GM19463 (cell line): ENCODE data around the gene KIF3C.

Experiments
- ATAC-seq: cut with Tn5 transposase; IDR thresholded peaks from one replicate; pipeline ENCODE4 v1.9.1; 2021; ENCODE audit warnings: mild to moderate bottlenecking, moderate library complexity; ENCODE audit not compliant: unreplicated experiment

The KIF3C gene

GRCh38 chr2:25881764-25882163, 100.5 kb downstream of the KIF3C start:
- no peak for ATAC-seq

- ATAC-seq, result no peak
Observed at GRCh38 chr2:25879133-25879730, 103.1 kb downstream of the KIF3C start.

- ATAC-seq, result peak; percentile 87
Observed at GRCh38 chr2:25878361-25879132, 103.8 kb downstream of the KIF3C start, which contains the start of gene ASXL2. ASXL2 (minus strand) TSS chr2:25878487; CDS start chr2:25878222, 265 bp downstream.

- ATAC-seq, result peak; percentile 42
Observed at GRCh38 chr2:25877431-25878360, 104.6 kb downstream of the KIF3C start.
